Kidney tubule cell (primary cell): Measurements from ENCODE around the gene ATAT1.
A peak's percentile ranks its signal among the peaks of the same experiment; 100 is the strongest.

Source experiments
- DNase-seq: peaks from one replicate; pipeline ENCODE4 v3.0.0-alpha.2; 2018; ENCODE audit warnings: low spot score

ATAT1 gene

GRCh38 chr6:30613251-30614043, 13.2 kb upstream of the ATAT1 start:
- peak; percentile 72 for DNase-seq

DNA sequence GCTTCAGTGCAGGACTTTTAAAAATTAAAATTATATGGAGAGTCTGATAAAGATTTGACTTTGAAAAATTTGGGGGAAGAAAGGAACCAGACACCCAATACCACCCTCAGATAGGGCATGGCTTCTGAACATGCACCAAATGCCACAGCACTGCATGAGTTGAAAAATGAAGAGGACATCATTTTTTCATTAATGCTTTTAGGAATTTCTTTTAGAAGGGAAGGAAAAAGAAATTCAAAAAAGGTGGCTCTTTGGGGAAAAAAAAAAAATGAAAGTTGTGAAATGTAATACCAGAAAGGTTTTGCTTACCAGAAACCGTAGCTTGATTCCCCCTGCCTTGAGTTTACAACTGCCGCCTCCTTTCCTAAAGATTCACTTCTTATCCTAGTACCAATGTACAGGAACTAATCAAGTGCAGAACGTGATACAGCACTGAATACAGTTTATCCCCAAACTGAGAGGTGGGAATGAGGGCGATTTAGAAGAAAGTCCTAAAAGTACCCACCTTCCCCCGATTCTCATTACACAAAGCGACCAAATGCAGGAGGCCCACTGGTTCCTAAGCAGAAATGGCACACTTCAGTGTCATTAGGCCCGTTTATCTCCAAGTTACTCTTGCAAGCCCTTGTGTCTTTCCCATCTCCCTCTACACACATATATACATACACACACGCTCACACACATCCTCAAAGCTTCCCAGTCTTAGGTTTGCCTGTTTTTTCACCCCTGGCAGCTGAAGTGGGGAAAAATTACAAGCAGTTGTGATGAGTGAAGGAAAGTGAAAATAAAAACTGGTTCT, 12.4 kb upstream of the ATAT1 start:
- DNase-seq = no peak

GRCh38 chr6:30614843-30615218, 11.8 kb upstream of the ATAT1 start:
- DNase-seq = peak; percentile 98

DNA sequence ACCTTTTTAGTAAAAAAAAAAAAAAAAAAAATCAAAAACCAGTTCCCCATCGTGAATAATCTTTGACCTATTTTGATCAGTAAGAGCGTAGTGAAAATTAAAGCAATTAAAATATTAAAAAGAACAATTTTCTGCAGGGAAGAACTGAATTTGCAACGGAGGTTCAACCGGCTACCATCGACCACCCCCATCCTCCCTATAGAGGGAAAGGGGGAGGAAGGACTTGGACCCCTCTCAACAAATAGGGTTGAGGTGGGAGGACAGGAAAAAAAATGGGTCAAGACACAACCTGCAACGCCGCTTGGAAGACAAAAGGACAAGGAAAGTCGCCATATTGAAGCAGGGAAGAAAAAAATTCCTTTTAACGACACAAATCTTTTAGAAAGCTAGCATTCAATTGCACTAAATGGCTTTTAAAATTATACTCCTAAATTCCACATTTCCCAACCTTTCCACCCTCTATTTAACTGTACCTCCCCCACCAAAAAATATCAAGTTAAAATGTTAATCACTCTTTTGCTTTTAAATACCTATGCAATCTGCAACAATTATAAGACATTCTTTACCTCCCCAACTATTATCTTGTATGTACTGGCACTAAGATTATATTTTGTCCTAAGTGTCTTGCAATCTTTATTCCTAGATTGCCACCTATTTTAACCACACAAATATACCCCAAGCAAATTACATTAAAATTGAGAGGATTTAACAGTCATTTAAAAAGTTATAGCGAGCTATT, 11.3 kb upstream of the ATAT1 start:
- peak; percentile 86 for DNase-seq

- peak; percentile 48 for DNase-seq
Measured at GRCh38 chr6:30615958-30616810, 10.5 kb upstream of the ATAT1 start.

DNA sequence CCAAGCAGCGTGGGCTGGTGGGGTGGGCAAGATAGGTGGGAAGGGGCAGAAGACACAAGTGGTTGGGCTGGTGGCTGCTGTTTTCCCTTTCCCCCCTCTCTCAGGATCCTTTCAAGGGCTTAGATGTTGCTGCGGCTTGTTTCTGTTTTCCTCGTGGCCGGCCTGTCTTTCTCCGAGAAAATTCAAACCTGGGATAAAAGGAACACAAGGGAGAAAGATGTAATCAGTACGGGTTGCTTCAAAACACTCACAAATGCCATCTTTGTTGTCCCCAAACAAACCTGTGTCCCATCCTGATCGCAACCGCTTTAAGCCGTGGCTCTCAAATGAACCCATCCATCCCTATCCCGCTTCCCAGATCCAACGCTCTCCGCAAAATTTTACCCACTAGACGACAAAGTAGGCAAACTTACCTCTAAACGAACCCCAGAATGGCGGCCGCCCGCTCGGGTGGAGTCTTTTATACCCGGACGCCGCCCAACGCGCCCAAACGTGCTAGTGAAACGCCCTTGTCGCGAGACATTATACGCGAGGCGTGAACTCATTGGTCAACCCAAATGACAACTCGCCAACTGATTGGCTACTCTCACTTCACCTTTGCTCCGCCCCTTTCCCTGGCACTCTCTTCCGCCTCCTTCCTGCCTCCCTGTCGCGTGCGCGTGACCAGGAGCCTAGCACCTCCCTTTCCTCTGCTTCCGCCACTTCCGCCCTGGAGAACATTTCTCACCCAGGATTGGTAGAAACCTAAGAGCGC, 9.7 kb upstream of the ATAT1 start, which contains the start of gene PPP1R10:
Gene PPP1R10, minus strand, starts transcription at position 433 of the 754 bp plus-strand sequence. CDS start 7,299 bp downstream, outside the sequence.
- DNase-seq = peak; percentile 100

- peak; percentile 98 for DNase-seq
Measured at GRCh38 chr6:30617565-30618269, 9.0 kb upstream of the ATAT1 start, which contains the start of gene MRPS18B. Gene MRPS18B (plus strand): TSS chr6:30617840. CDS start chr6:30617866, 26 bp downstream.

DNA sequence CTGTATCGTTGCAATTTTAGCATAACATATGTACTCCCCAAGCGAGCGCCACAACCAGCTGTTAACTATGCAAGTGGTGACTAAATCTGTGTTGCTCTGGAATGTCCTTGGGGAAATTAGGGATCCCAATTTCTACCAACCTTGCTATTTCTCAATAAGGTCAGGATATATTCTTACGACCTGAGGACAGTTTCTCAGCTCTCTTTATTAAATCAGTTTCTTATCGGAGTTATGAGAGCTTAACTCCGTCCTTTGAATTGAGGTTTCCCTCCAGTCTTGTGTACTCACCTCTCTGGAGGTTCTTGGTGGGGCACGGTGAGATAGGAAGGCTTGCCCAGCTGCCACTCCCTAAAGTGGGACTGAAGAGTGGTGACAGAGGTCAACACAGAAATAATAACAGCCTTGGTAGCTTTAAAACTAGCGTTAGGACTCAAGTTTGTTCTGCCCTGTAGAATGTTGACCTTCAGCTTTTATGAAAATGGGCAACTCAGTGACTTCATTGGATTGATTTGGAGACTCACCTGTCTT, 8.3 kb upstream of the ATAT1 start:
- peak; percentile 18 for DNase-seq

DNA sequence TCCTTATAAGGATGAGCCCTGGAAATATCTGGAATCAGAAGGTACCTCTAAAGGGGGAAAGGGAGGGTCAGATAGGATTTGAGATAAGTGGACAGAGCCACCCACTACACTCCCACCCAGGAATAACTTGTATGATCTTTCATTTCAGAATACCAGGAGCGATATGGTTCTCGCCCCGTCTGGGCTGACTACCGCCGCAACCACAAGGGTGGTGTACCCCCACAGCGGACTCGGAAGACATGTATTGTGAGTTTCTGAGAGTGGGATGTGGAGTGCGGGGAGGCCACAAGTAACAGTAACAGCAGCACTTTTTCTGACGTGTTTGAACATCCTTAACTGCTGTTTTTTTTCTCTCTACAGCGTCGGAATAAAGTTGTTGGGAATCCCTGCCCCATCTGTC, 7.1 kb upstream of the ATAT1 start:
- no peak for DNase-seq

- DNase-seq = no peak
Measured at GRCh38 chr6:30625511-30625910, 1.2 kb upstream of the ATAT1 start.

GRCh38 chr6:30635834-30636233, 9.2 kb downstream of the ATAT1 start:
- no peak for DNase-seq

- no peak for DNase-seq
Measured at GRCh38 chr6:30640481-30640880, 13.8 kb downstream of the ATAT1 start.

- DNase-seq = no peak
Measured at GRCh38 chr6:30641048-30641447, 14.4 kb downstream of the ATAT1 start.

GRCh38 chr6:30643656-30644055, 17.0 kb downstream of the ATAT1 start:
- no peak for DNase-seq

- no peak for DNase-seq
Measured at GRCh38 chr6:30644769-30645168, 18.1 kb downstream of the ATAT1 start.

DNA sequence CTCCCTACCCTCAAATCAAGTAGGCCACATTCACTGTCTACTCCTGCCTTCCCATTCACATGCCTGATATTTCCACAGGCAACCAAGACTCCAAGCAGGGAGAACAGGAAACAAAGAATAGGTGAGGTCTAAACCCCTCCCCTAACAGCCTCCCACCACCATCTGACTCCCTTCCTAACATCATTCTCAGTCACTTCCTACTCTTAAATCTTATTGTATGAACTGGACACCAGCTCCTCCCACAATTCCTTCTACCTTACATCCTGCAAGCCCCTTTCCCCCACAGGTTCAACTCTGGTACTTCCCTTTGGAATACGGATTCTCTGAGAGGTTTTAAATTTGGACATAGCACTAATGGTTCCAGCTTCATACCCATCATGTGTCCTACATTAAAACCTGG, 19.3 kb downstream of the ATAT1 start:
- DNase-seq = peak; percentile 26

DNA sequence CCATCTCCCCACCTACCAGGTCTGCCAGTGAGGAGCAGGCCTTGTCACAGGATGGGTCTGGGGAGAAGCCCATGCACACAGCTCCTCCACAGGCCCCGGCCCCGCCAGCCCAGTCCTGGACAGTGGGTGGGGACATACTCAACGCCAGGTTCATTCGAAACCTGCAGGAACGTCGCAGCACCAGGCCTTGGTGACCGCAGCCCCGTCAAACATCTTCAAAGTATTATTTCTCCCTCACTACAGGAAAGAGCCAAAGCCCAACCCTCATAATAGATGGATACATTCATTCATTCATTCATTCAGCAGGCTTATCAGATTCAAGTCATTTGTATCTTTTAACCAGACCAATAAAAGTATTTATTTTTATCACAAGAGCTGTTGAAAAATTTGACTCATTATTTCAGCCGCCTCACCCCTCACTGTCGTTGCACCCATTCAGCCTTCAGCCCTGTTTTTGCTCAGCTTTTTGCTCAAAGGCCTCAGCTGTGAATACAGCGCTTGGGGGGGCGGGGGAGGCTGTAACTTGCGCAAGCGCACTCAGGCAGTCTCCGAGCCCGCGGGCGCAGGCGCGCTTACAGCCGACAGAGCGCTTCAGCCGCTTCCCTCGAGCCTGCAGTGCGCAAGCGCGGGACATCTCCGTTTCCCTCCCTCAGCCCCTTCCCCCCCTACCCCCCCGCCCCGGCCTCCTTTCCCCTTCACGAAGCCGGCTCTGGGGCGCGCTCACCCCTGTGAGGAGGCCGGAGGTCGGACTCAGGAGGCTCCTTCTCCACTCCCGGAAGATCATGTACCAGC, 20.0 kb downstream of the ATAT1 start, which contains the start of gene C6orf136:
Gene C6orf136, plus strand, starts transcription at position 684 of the 792 bp plus-strand sequence. Its CDS starts 99 bp downstream, at position 783.
- peak; percentile 95 for DNase-seq

- DNase-seq = peak; percentile 77
Measured at GRCh38 chr6:30647242-30648116, 20.8 kb downstream of the ATAT1 start.
